ENCODE measurements around the gene ZSWIM4.
"Not testable (repeated sequence)": the region's sequence is repeated elsewhere in the genome, so short reads cannot be mapped to it uniquely, and the experiment has no call there.

ZSWIM4 gene

GRCh38 chr19:13778847-13779246 is 16.4 kb upstream of the ZSWIM4 start:
- no peak for FAIRE-seq

- FAIRE-seq, result not testable (repeated sequence)
Observed at GRCh38 chr19:13779794-13780193, 15.4 kb upstream of the ZSWIM4 start.

GRCh38 chr19:13781547-13781946 is 13.7 kb upstream of the ZSWIM4 start:
- FAIRE-seq, result no peak

- no peak for FAIRE-seq
Observed at GRCh38 chr19:13782537-13782936, 12.7 kb upstream of the ZSWIM4 start.

- no peak for FAIRE-seq
Observed at GRCh38 chr19:13783565-13784500, 11.4 kb upstream of the ZSWIM4 start.

- FAIRE-seq, result no peak
Observed at GRCh38 chr19:13784731-13785452, 10.4 kb upstream of the ZSWIM4 start.

- no peak for FAIRE-seq
Observed at GRCh38 chr19:13788991-13789390, 6.3 kb upstream of the ZSWIM4 start.

GRCh38 chr19:13790354-13790753 is 4.9 kb upstream of the ZSWIM4 start:
- no peak for FAIRE-seq

GRCh38 chr19:13793317-13793716 is 1.9 kb upstream of the ZSWIM4 start:
- FAIRE-seq, result not testable (repeated sequence)

GRCh38 chr19:13794398-13794756 is 866 bp upstream of the ZSWIM4 start:
- no peak for FAIRE-seq

GRCh38 chr19:13795595-13796300 is 505 bp downstream of the ZSWIM4 start:
- no peak for FAIRE-seq

- no peak for FAIRE-seq
Observed at GRCh38 chr19:13796301-13797057, 1.2 kb downstream of the ZSWIM4 start.

- no peak for FAIRE-seq
Observed at GRCh38 chr19:13797058-13797440, 1.8 kb downstream of the ZSWIM4 start.

GRCh38 chr19:13797870-13798269 is 2.6 kb downstream of the ZSWIM4 start:
- no peak for FAIRE-seq

- no peak for FAIRE-seq
Observed at GRCh38 chr19:13799669-13800068, 4.4 kb downstream of the ZSWIM4 start.

- no peak for FAIRE-seq
Observed at GRCh38 chr19:13803038-13803437, 7.8 kb downstream of the ZSWIM4 start.

- no peak for FAIRE-seq
Observed at GRCh38 chr19:13804830-13805683, 9.8 kb downstream of the ZSWIM4 start.

- FAIRE-seq, result no peak
Observed at GRCh38 chr19:13806728-13807127, 11.5 kb downstream of the ZSWIM4 start.

GRCh38 chr19:13807421-13808021 is 12.3 kb downstream of the ZSWIM4 start:
- FAIRE-seq, result no peak

GRCh38 chr19:13808856-13809255 is 13.6 kb downstream of the ZSWIM4 start:
- no peak for FAIRE-seq

GRCh38 chr19:13812544-13812943 is 17.3 kb downstream of the ZSWIM4 start:
- FAIRE-seq, result no peak
